GM06990 (cell line): ENCODE measurements around the gene GUCD1.
"Not testable (repeated sequence)": the region's sequence is repeated elsewhere in the genome, so short reads cannot be mapped to it uniquely, and the experiment has no call there.

ENCODE experiments used
- DNase-seq: peaks from one replicate; pipeline ENCODE4 v3.0.0-alpha.2; 2011; ENCODE audit not compliant: insufficient read length; ENCODE audit errors: extremely low read depth
- H3K27me3 ChIP-seq: replicated peaks from 2 replicates; pipeline ENCODE4 v1.6.0; 2011; ENCODE audit warnings: low read length; ENCODE audit not compliant: control insufficient read depth, insufficient read depth
- H3K36me3 ChIP-seq: 2 replicates; pipeline ENCODE4 v1.5.1; 2011; ENCODE audit warnings: low read length; ENCODE audit not compliant: control insufficient read depth, insufficient read depth
- H3K4me3 ChIP-seq: replicated peaks from 2 replicates; pipeline ENCODE4 v1.5.1; 2011; ENCODE audit warnings: low read depth, mild to moderate bottlenecking, control low read depth, low read length
- TF ChIP-seq, protein P1 (sequence below): IDR thresholded peaks from 2 replicates; pipeline ENCODE4 v1.5.1; 2011; ENCODE audit warnings: low read length, control low read depth, mild to moderate bottlenecking, inconsistent platforms; ENCODE audit not compliant: insufficient read depth, poor library complexity, severe bottlenecking

GUCD1 gene

DNA sequence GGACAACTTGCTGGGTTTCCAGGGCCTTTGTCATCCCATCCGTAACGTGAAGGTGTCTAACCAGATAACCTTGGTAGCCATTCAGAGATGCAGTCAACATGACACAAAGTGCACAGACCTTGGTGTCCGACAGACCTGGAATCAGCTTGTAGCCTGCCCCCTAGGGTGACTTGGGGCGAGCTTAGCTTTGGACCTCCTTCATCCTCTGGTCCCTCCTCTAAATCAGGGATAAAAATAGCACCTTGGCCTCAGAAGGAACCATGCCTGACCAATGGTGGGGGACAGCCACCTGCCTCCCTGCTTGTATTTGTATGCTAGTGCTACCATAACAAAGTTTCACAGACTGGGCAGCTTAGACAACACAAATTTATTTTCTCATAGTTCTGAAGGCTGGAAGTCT is 4.5 kb upstream of the GUCD1 start:
- no peak for DNase-seq
- TF ChIP-seq, protein P1, sequence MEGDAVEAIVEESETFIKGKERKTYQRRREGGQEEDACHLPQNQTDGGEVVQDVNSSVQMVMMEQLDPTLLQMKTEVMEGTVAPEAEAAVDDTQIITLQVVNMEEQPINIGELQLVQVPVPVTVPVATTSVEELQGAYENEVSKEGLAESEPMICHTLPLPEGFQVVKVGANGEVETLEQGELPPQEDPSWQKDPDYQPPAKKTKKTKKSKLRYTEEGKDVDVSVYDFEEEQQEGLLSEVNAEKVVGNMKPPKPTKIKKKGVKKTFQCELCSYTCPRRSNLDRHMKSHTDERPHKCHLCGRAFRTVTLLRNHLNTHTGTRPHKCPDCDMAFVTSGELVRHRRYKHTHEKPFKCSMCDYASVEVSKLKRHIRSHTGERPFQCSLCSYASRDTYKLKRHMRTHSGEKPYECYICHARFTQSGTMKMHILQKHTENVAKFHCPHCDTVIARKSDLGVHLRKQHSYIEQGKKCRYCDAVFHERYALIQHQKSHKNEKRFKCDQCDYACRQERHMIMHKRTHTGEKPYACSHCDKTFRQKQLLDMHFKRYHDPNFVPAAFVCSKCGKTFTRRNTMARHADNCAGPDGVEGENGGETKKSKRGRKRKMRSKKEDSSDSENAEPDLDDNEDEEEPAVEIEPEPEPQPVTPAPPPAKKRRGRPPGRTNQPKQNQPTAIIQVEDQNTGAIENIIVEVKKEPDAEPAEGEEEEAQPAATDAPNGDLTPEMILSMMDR: no peak
- H3K36me3 ChIP-seq: peaks cover 19% of the 10 kb centered on the region
- no peak overlapping the region for H3K4me3 ChIP-seq
- H3K27me3 ChIP-seq: no peaks in the 10 kb centered on the region

DNA sequence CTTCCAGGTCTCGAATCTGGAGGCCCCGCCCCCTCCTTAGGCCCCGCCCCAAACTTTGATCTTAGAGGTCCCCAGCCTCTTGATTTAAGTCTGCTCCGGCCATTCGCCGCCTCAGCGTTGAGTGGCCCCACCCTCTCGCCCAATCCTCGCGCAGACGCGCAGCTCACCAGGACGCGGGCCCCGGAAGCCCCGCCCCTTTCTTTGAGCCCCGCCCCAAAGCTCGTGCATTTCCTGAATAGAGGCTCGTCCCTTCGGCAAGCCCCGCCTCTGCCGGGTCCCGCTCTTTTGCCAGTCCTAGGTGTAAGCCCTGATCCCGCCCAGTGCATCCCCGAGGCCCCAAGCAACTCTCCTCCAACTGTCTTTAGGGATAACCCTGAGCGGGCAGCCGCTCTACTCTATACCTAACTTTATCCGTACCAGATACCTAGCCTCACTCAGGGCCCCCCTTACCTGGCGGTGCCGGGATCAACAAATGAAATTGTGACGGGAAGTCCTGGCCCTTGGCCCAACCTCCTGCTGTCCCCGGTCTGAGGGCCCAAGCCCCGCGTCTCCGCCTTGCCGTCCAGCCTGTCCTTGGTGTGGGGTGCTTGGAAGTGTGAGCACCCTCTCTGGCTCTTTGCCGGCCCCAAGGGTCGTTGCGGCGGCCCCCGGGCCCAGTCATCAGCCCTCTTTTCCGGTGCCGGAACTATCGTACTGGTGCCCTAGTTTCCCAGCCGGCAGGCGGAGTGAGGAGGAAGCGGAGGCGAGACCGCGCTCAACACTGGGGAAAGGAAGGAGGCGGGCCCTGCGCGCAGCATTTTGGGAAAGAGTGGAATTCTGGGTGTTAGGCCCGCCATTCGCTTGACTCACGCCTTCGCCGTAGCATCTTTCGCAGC is 464 bp upstream of the GUCD1 start, which contains the start of gene SNRPD3:
TSS of gene SNRPD3 (plus strand) at position 835 of the 875 bp plus-strand sequence. CDS start 1,676 bp downstream, outside the sequence.
- Histone ChIP-seq H3K36me3 (peaks cover 18% of the 10 kb centered on the region), H3K4me3 (peak within 1 kb of the TSS; percentile 97)
- TF ChIP-seq, protein P1: no peak

DNA sequence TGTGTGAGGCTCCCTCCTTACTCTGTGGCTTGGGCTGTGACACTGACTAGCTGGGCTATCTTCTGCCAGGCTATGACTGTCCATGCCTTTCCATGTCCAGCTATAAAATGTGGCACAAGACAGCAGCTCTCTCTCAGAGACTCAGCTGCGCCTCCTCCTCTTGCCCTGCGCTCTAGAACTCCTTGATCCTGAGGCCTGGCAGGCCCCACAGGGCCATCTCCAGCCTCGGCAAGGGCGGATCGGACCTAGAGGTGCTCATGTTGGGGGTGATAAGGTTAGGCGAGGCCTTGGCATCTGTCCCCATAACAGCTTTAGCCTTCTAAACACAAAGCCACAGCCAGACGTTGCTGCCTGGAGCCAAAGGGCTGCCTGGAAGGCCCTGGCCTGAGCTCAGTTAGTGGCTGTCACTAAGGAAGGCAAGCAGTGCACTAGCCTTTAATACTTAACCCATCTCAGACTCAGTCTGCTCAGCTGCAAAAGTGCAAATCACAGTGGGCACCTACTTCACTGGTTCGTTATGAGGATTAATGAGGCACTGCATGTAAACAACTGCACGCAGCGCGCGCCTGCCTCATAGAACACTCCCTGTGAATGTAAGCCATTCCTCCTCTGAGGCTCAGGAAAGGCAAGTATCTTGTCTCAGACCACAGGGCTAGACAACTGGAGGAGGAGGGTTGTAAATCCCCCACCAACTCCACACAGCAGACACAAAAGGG is 1.2 kb downstream of the GUCD1 start:
- no peaks in the 10 kb centered on the region for H3K27me3 ChIP-seq
- TF ChIP-seq, protein P1: no peak
- H3K4me3 ChIP-seq: peak overlapping the region; percentile 96
- peaks cover 26% of the 10 kb centered on the region for H3K36me3 ChIP-seq
- no peak for DNase-seq

More for the DNA sequence above, 464 bp upstream of the GUCD1 start, which contains the start of gene SNRPD3:
- DNase-seq: peak; percentile 99
- no peaks in the 10 kb centered on the region for H3K27me3 ChIP-seq

DNA sequence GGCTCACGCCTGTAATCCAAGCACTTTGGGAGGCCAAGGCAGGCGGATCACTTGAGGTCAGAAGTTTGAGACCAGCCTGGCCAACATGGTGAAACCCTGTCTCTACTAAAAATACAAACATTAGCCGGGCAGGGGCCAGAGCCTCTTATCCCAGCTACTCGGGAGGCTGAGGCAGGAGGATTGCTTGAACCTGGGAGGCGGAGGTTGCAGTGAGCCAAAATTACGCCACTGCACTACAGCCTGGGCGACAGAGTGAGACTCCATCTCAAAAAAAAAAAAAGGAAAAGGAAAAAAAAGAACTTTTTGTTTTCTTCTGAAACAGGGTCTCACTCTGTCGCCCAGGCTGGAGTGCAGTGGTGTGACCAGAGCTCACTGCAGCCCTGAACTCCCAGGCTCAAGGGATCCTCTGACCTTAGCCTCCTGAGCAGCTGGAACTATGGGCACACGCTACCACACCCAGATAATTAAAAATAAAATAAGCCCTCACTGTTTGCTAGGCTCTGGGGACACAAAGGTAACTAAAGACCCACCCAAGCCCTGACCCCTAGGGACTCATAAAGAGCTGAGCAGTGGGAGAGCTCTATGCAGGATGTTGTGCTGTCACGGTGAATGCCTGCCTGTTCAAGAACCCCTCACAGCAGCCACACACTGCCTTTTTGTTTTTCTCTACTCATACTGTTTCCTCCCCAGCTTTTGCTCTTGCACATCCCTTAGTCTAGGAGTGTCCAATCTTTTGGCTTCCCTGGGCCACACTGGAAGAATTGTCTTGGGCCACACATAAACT is 2.2 kb downstream of the GUCD1 start:
- DNase-seq, H3K27me3 ChIP-seq: not testable (repeated sequence)
- peak overlapping the region; percentile 5 for H3K4me3 ChIP-seq
- H3K36me3 ChIP-seq: peaks cover 32% of the 10 kb centered on the region

DNA sequence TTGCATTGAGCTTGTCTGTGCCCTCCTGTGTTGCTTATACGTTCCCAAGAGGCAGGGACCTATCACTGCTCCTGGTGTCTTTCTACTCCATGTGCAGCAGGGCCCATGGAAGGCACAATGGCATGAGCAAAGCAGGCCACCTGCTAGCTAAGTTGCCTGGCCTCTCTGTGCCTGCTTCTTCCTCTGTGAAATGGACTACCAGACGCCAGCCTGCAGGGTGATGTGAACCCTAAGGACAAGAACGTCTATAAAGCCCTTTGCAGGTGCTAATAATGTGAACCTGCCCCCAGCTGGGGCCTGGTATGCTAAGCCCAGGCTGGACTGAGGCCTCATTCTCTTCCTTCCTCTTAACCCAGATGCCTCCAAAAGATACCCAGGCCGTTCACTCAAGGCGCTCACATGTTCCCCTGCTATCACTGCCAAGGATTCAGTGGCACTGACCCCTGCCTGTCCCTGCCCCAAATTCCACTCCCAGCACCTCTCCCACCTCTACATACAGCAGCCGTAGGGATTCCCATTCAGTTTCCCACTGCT is 4.0 kb downstream of the GUCD1 start:
- no peak overlapping the region for H3K4me3 ChIP-seq
- H3K27me3 ChIP-seq: no peaks in the 10 kb centered on the region
- DNase-seq: no peak
- TF ChIP-seq, protein P1: no peak
- H3K36me3 ChIP-seq: peaks cover 43% of the 10 kb centered on the region
